ENCODE measurements around the gene IGSF11.
"Not testable (repeated sequence)": the region's sequence is repeated elsewhere in the genome, so short reads cannot be mapped to it uniquely, and the experiment has no call there.

IGSF11 gene

GRCh38 chr3:118977671-118978392 is 56.8 kb downstream of the IGSF11 start:
- H3K9me3 Mint-ChIP-seq, result no peaks in the 10 kb centered on the region

GRCh38 chr3:118977118-118977517 is 57.5 kb downstream of the IGSF11 start:
- H3K27me3 Mint-ChIP-seq (ENCODE audit: low read depth), result no peaks in the 10 kb centered on the region
- peak overlapping the region in 2 of 3 experiments; percentile 7 to 47 for H3K27ac Mint-ChIP-seq
- H3K4me3 Mint-ChIP-seq, result no peak overlapping the region
- H3K9me3 Mint-ChIP-seq, result no peaks in the 10 kb centered on the region
- H3K36me3 Mint-ChIP-seq (ENCODE audit: low read depth), result no peaks in the 10 kb centered on the region
- peaks cover 20% of the 10 kb centered on the region for H3K4me1 Mint-ChIP-seq
- TF ChIP-seq CTCF (IDR thresholded peaks at IDR 0.05; ENCODE audit: unreplicated experiment in 3 of 3), result no peak

More at GRCh38 chr3:118977671-118978392, 56.8 kb downstream of the IGSF11 start:
- Mint-ChIP-seq H3K27ac (no peak overlapping the region), H3K36me3 (ENCODE audit: low read depth) (no peaks in the 10 kb centered on the region), H3K27me3 (ENCODE audit: low read depth) (no peaks in the 10 kb centered on the region), H3K4me1 (peaks cover 20% of the 10 kb centered on the region), H3K4me3 (no peak overlapping the region)
- TF ChIP-seq CTCF (IDR thresholded peaks at IDR 0.05; ENCODE audit: unreplicated experiment in 3 of 3), result no peak

GRCh38 chr3:118975476-118975875 is 59.2 kb downstream of the IGSF11 start:
- H3K9me3 Mint-ChIP-seq; H3K4me3 Mint-ChIP-seq; H3K36me3 Mint-ChIP-seq (ENCODE audit: low read depth); H3K27me3 Mint-ChIP-seq (ENCODE audit: low read depth); H3K27ac Mint-ChIP-seq: not testable (repeated sequence)
- H3K4me1 Mint-ChIP-seq, result peaks cover 20% of the 10 kb centered on the region

GRCh38 chr3:118974356-118975097 is 60.1 kb downstream of the IGSF11 start:
- no peak overlapping the region for H3K4me3 Mint-ChIP-seq

GRCh38 chr3:118973050-118973449 is 61.6 kb downstream of the IGSF11 start:
- peaks cover 24% of the 10 kb centered on the region for H3K4me1 Mint-ChIP-seq
- no peak for TF ChIP-seq CTCF (IDR thresholded peaks at IDR 0.05; ENCODE audit: unreplicated experiment in 3 of 3)
- no peaks in the 10 kb centered on the region for H3K27me3 Mint-ChIP-seq (ENCODE audit: low read depth)
- H3K9me3 Mint-ChIP-seq, result no peaks in the 10 kb centered on the region
- H3K4me3 Mint-ChIP-seq, result no peak overlapping the region
- H3K27ac Mint-ChIP-seq, result no peak overlapping the region
- H3K36me3 Mint-ChIP-seq (ENCODE audit: low read depth), result no peaks in the 10 kb centered on the region

More at GRCh38 chr3:118974356-118975097, 60.1 kb downstream of the IGSF11 start:
- no peak for TF ChIP-seq CTCF (IDR thresholded peaks at IDR 0.05; ENCODE audit: unreplicated experiment in 3 of 3)
- Mint-ChIP-seq H3K4me1 (peaks cover 20% of the 10 kb centered on the region), H3K27ac (no peak overlapping the region), H3K9me3 (no peaks in the 10 kb centered on the region), H3K27me3 (ENCODE audit: low read depth) (no peaks in the 10 kb centered on the region), H3K36me3 (ENCODE audit: low read depth) (no peaks in the 10 kb centered on the region)

GRCh38 chr3:118970819-118971218 is 63.8 kb downstream of the IGSF11 start:
- no peaks in the 10 kb centered on the region for H3K36me3 Mint-ChIP-seq (ENCODE audit: low read depth)
- H3K27me3 Mint-ChIP-seq (ENCODE audit: low read depth), result no peaks in the 10 kb centered on the region
- H3K4me1 Mint-ChIP-seq, result peaks cover 25% of the 10 kb centered on the region

More at GRCh38 chr3:118970819-118971218, 63.8 kb downstream of the IGSF11 start:
- Mint-ChIP-seq H3K9me3 (no peaks in the 10 kb centered on the region), H3K4me3 (no peak overlapping the region), H3K27ac (no peak overlapping the region)
- no peak for TF ChIP-seq CTCF (IDR thresholded peaks at IDR 0.05; ENCODE audit: unreplicated experiment in 3 of 3)
